G401.6 (cell line): ENCODE results near the gene PPWD1.
"Not testable (repeated sequence)": the region's sequence is repeated elsewhere in the genome, so short reads cannot be mapped to it uniquely, and the experiment has no call there.

ENCODE experiments used
- FAIRE-seq: peaks from 2 replicates; lab custom pipeline; 2012; peaks lifted over from hg19 to GRCh38; lab: Jason Lieb, UNC

The PPWD1 gene

GRCh38 chr5:65562731-65563701 is at the start of gene PPWD1, which contains the start of gene CENPK:
TSS of gene PPWD1 (plus strand) at chr5:65563296. CDS start at chr5:65563311, 15 bp downstream.
TSS of gene CENPK (minus strand) at chr5:65563168. CDS start at chr5:65554907, 8,261 bp downstream.
- FAIRE-seq: peak; percentile 96

- FAIRE-seq: no peak
Observed at GRCh38 chr5:65525726-65526125, 37.4 kb upstream of the PPWD1 start.

- FAIRE-seq: no peak
Observed at GRCh38 chr5:65530904-65531303, 32.2 kb upstream of the PPWD1 start.

GRCh38 chr5:65535529-65535987 is 27.5 kb upstream of the PPWD1 start:
- FAIRE-seq: no peak

- no peak for FAIRE-seq
Observed at GRCh38 chr5:65539827-65540226, 23.3 kb upstream of the PPWD1 start.

GRCh38 chr5:65544473-65544872 is 18.6 kb upstream of the PPWD1 start:
- no peak for FAIRE-seq

GRCh38 chr5:65546141-65546540 is 17.0 kb upstream of the PPWD1 start:
- FAIRE-seq: no peak

- no peak for FAIRE-seq
Observed at GRCh38 chr5:65548281-65548680, 14.8 kb upstream of the PPWD1 start.

GRCh38 chr5:65553941-65554340 is 9.2 kb upstream of the PPWD1 start:
- FAIRE-seq: no peak

GRCh38 chr5:65555287-65555686 is 7.8 kb upstream of the PPWD1 start:
- FAIRE-seq: no peak

GRCh38 chr5:65556181-65556580 is 6.9 kb upstream of the PPWD1 start:
- no peak for FAIRE-seq

GRCh38 chr5:65556718-65557117 is 6.4 kb upstream of the PPWD1 start:
- no peak for FAIRE-seq

- no peak for FAIRE-seq
Observed at GRCh38 chr5:65563777-65564176, 681 bp downstream of the PPWD1 start.

GRCh38 chr5:65566505-65566904 is 3.4 kb downstream of the PPWD1 start:
- FAIRE-seq: no peak

GRCh38 chr5:65570598-65571226 is 7.6 kb downstream of the PPWD1 start:
- no peak for FAIRE-seq

- no peak for FAIRE-seq
Observed at GRCh38 chr5:65577141-65577540, 14.0 kb downstream of the PPWD1 start.

- peak; percentile 69 for FAIRE-seq
Observed at GRCh38 chr5:65588694-65589093, 25.6 kb downstream of the PPWD1 start.

GRCh38 chr5:65601761-65602160 is 38.7 kb downstream of the PPWD1 start:
- FAIRE-seq: not testable (repeated sequence)

GRCh38 chr5:65611524-65611923 is 48.4 kb downstream of the PPWD1 start:
- no peak for FAIRE-seq

GRCh38 chr5:65612298-65612907 is 49.3 kb downstream of the PPWD1 start:
- no peak for FAIRE-seq

- no peak for FAIRE-seq
Observed at GRCh38 chr5:65620021-65620420, 56.9 kb downstream of the PPWD1 start.

GRCh38 chr5:65621961-65622360 is 58.9 kb downstream of the PPWD1 start:
- FAIRE-seq: not testable (repeated sequence)

GRCh38 chr5:65623482-65623881 is 60.4 kb downstream of the PPWD1 start:
- no peak for FAIRE-seq
